ENCODE data around the gene PPIP5K2.

- no peak for TF ChIP-seq CTCF (conservative IDR thresholded peaks at IDR 0.05 in 1 of 2, IDR thresholded peaks at IDR 0.05 in 1 of 2; ENCODE audit: extremely low read depth in 1 of 2, insufficient read depth in 1 of 2, low read depth in 1 of 2, low read length in 2 of 2)
- TF ChIP-seq EZH2 (IDR thresholded peaks at IDR 0.05; ENCODE audit: borderline replicate concordance, low read length), result no peak
Measured at GRCh38 chr5:103203226-103203625, 83.1 kb downstream of the PPIP5K2 start.

Data from mammary epithelial cell (primary cell).